Colonic mucosa (tissue), 4 donors: ENCODE data around the gene CACHD1. TPM values are rescaled to one million over a fixed set of nuclear protein-coding genes. Genes with fewer than 3 reads are reported as not detected.

ENCODE experiments used
- DNase-seq: peaks from one replicate; pipeline ENCODE4 v3.0.0-alpha.2; 2020
- H3K27ac ChIP-seq: fragments of 200-600 bp; one replicate; pipeline ENCODE4 v1.8.0; 2021
- H3K27me3 ChIP-seq: fragments of 200-600 bp; one replicate; pipeline ENCODE4 v1.8.0; 2021
- H3K36me3 ChIP-seq: fragments of 200-600 bp; one replicate; pipeline ENCODE4 v1.8.0; 2021
- H3K4me1 ChIP-seq: fragments of 200-600 bp; one replicate; pipeline ENCODE4 v1.8.0; 2021; ENCODE audit warnings: mild to moderate bottlenecking
- H3K4me3 ChIP-seq: fragments of 200-600 bp; one replicate; pipeline ENCODE4 v1.8.0; 2021
- H3K9ac ChIP-seq, 2 donors: one replicate each; pipeline ENCODE4 v1.7.0; 2013; ENCODE audit warnings: control low read depth in 2 of 2, low read depth in 2 of 2, low read length in 2 of 2
- H3K9me3 ChIP-seq: fragments of 200-600 bp; one replicate; pipeline ENCODE4 v1.8.0; 2021
- intact Hi-C: fragments of 100-400 bp; cut with DNase I; formaldehyde crosslinking; loops from one replicate; pipeline ENCODE4 v1.14.1; 2022
- total RNA-seq, 2 donors: library from RNA; stranded (reverse); fragmentation: NEBNext Ultra II Directional in 1 of 2; extraction: Animal tissue kit (Norgen Biotek cat#: 25700) in 1 of 2; gene quantifications; one replicate each; pipeline ENCODE4 v1.2.1, GENCODE V29; 2021
- TF ChIP-seq, protein P1 (sequence below): fragments of 200-600 bp; IDR thresholded peaks from one replicate; pipeline ENCODE4 v1.8.0; 2022; ENCODE audit warnings: antibody characterized with exemption, mild to moderate bottlenecking
- donor health status: healthy.
- donor health status: DM: no; HTN: no; CAD: no.
- donor health status: DM: no; HTN: no; CAD: no.

Gene CACHD1
- total RNA-seq, 2 donors from 2014 or later: 1.5 to 2.0 TPM

- TF ChIP-seq, protein P1, sequence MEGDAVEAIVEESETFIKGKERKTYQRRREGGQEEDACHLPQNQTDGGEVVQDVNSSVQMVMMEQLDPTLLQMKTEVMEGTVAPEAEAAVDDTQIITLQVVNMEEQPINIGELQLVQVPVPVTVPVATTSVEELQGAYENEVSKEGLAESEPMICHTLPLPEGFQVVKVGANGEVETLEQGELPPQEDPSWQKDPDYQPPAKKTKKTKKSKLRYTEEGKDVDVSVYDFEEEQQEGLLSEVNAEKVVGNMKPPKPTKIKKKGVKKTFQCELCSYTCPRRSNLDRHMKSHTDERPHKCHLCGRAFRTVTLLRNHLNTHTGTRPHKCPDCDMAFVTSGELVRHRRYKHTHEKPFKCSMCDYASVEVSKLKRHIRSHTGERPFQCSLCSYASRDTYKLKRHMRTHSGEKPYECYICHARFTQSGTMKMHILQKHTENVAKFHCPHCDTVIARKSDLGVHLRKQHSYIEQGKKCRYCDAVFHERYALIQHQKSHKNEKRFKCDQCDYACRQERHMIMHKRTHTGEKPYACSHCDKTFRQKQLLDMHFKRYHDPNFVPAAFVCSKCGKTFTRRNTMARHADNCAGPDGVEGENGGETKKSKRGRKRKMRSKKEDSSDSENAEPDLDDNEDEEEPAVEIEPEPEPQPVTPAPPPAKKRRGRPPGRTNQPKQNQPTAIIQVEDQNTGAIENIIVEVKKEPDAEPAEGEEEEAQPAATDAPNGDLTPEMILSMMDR: no peak
- H3K27me3 ChIP-seq: no peaks in the 10 kb centered on the region
- no peak overlapping the region for H3K9ac ChIP-seq
- intact Hi-C loops: loop anchor here (2.0 to 5.0 kb wide), 2 partner anchors 57 to 140 kb away; no protein-coding TSS in a partner anchor
- DNase-seq: no peak
- no peaks in the 10 kb centered on the region for H3K36me3 ChIP-seq
- H3K4me1 ChIP-seq: peaks cover 8% of the 10 kb centered on the region
- H3K4me3 ChIP-seq: no peak overlapping the region
- H3K9me3 ChIP-seq: no peaks in the 10 kb centered on the region
- H3K27ac ChIP-seq: no peak overlapping the region
These were observed 215.3 kb downstream of the CACHD1 start for GRCh38 chr1:64685217-64685616.

GRCh38 chr1:64685765-64686341, 215.9 kb downstream of the CACHD1 start:
- intact Hi-C loops: loop anchor here (2.0 to 5.0 kb wide), 2 partner anchors 56 to 139 kb away; no protein-coding TSS in a partner anchor
- Histone ChIP-seq H3K36me3 (no peaks in the 10 kb centered on the region), H3K9me3 (no peaks in the 10 kb centered on the region), H3K4me3 (no peak overlapping the region), H3K9ac (no peak overlapping the region), H3K27ac (no peak overlapping the region), H3K4me1 (peaks cover 8% of the 10 kb centered on the region), H3K27me3 (no peaks in the 10 kb centered on the region)
- TF ChIP-seq, protein P1: no peak
- DNase-seq: no peak

GRCh38 chr1:64686828-64687724, 217.1 kb downstream of the CACHD1 start:
- no peaks in the 10 kb centered on the region for H3K36me3 ChIP-seq

GRCh38 chr1:64687725-64688327, 217.9 kb downstream of the CACHD1 start:
- Histone ChIP-seq H3K9ac (no peak overlapping the region), H3K27ac (no peak overlapping the region), H3K9me3 (no peaks in the 10 kb centered on the region), H3K36me3 (no peaks in the 10 kb centered on the region), H3K4me1 (peaks cover 8% of the 10 kb centered on the region), H3K4me3 (no peak overlapping the region), H3K27me3 (no peaks in the 10 kb centered on the region)
- intact Hi-C loops: loop anchor here (5.0 kb wide), 1 partner anchor 54 kb away; no protein-coding TSS in a partner anchor
- TF ChIP-seq, protein P1: no peak
- DNase-seq: peak; percentile 25

More at GRCh38 chr1:64686828-64687724, 217.1 kb downstream of the CACHD1 start:
- H3K27me3 ChIP-seq: no peaks in the 10 kb centered on the region
- no peak overlapping the region for H3K27ac ChIP-seq
- no peaks in the 10 kb centered on the region for H3K9me3 ChIP-seq
- H3K4me1 ChIP-seq: peaks cover 8% of the 10 kb centered on the region
- TF ChIP-seq, protein P1: peak; percentile 87
- intact Hi-C loops: loop anchor here (5.0 kb wide), 1 partner anchor 55 kb away; no protein-coding TSS in a partner anchor
- DNase-seq: peak; percentile 32
- no peak overlapping the region for H3K9ac ChIP-seq
- H3K4me3 ChIP-seq: no peak overlapping the region

DNA sequence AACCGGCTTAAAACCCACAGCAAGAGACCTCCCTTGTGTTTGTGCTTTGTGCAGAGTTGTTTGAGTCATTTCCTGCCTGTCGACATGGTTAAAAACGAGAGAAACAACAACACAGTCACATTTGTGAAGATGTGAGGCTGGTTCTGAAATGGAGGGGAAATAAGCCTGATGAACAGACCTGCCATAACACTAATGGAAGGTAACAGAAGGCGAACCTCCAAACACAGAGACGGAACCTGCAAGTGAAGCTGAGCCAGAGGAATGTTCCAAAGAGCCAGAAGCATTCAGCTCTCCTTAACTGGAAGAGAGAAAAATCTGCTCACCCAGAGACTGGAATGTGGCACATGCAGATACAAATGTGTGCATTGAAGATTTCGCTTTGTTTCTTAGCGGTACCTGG, 221.7 kb downstream of the CACHD1 start:
- Histone ChIP-seq H3K4me1 (peaks cover 8% of the 10 kb centered on the region), H3K27me3 (no peaks in the 10 kb centered on the region), H3K36me3 (no peaks in the 10 kb centered on the region), H3K9ac (no peak overlapping the region), H3K9me3 (no peaks in the 10 kb centered on the region), H3K4me3 (no peak overlapping the region), H3K27ac (no peak overlapping the region)
- TF ChIP-seq, protein P1: no peak
- no peak for DNase-seq
- intact Hi-C loops: no loop called here
